Erythroblast (primary cell): ENCODE results near the gene TGFBR1.

Experiments used
- GATA1 ChIP-seq: IDR thresholded peaks from 2 replicates; pipeline ENCODE4 v1.6.1; 2011; ENCODE audit warnings: low read depth, mild to moderate bottlenecking, control low read depth, low read length, moderate library complexity
- POLR2A ChIP-seq: IDR thresholded peaks from 2 replicates; pipeline ENCODE4 v1.6.1; 2011; ENCODE audit warnings: mild to moderate bottlenecking, low read length

DNA sequence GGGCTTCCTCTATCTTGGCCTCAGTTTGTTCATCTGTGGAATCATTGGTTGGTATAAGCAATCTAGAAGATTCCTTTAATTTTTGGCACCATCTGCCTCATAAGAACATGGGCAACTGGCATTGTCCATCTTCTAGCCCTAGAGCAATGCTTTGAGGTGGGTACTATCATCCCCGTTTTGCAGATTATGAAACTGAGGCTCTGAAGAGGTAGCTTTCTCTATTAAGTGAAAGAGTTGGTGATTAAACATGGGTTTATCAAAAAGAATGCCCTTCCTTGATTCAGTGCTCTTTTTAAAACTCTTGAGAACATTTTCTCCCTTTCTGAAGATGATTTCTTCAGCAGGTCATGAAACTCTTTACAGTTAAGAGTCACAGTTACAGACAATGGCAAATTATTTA, 42.4 kb upstream of the TGFBR1 start:
- TF ChIP-seq POLR2A (no peak), GATA1 (no peak)
